ENCODE results near the gene GTF2A1L. TPM values are rescaled to one million over a fixed set of nuclear protein-coding genes. Genes with fewer than 3 reads are reported as not detected.

Gene GTF2A1L
- total RNA-seq, 1 donor from 2014 or later: not detected

GRCh38 chr2:48633143-48633542, 15.5 kb downstream of the GTF2A1L start:
- no peaks in the 10 kb centered on the region for H3K4me1 ChIP-seq
- no peak for TF ChIP-seq CTCF (IDR thresholded peaks at IDR 0.05)
- ATAC-seq: no peak
- H3K27me3 ChIP-seq: no peaks in the 10 kb centered on the region
- DNase-seq: no peak
- H3K36me3 ChIP-seq: no peaks in the 10 kb centered on the region
- H3K9me3 ChIP-seq: no peaks in the 10 kb centered on the region
- no peak overlapping the region for H3K4me3 ChIP-seq
- H3K27ac ChIP-seq: no peak overlapping the region
- intact Hi-C loops (cut with DNase I): no loop called here

- Histone ChIP-seq H3K27ac (no peak overlapping the region), H3K27me3 (no peaks in the 10 kb centered on the region), H3K4me3 (no peak overlapping the region), H3K9me3 (no peaks in the 10 kb centered on the region), H3K36me3 (no peaks in the 10 kb centered on the region), H3K4me1 (no peaks in the 10 kb centered on the region)
- DNase-seq (no peak), ATAC-seq (no peak)
- no peak for TF ChIP-seq CTCF (IDR thresholded peaks at IDR 0.05)
- intact Hi-C loops (cut with DNase I): no loop called here
These were observed 18.1 kb downstream of the GTF2A1L start for GRCh38 chr2:48635786-48636185.

GRCh38 chr2:48638261-48638660, 20.6 kb downstream of the GTF2A1L start:
- Histone ChIP-seq H3K9me3 (no peaks in the 10 kb centered on the region), H3K4me3 (no peak overlapping the region), H3K27me3 (no peaks in the 10 kb centered on the region), H3K4me1 (no peaks in the 10 kb centered on the region), H3K27ac (no peak overlapping the region), H3K36me3 (no peaks in the 10 kb centered on the region)
- intact Hi-C loops (cut with DNase I): no loop called here
- DNase-seq: no peak
- TF ChIP-seq CTCF (IDR thresholded peaks at IDR 0.05): no peak
- no peak for ATAC-seq

- Histone ChIP-seq H3K4me3 (no peak overlapping the region), H3K4me1 (no peaks in the 10 kb centered on the region), H3K27ac (no peak overlapping the region), H3K36me3 (no peaks in the 10 kb centered on the region), H3K27me3 (no peaks in the 10 kb centered on the region), H3K9me3 (no peaks in the 10 kb centered on the region)
- intact Hi-C loops (cut with DNase I): no loop called here
- ATAC-seq (no peak), DNase-seq (no peak)
- TF ChIP-seq CTCF (IDR thresholded peaks at IDR 0.05): no peak
These were observed 33.6 kb downstream of the GTF2A1L start for GRCh38 chr2:48651158-48651790.

- Histone ChIP-seq H3K36me3 (no peaks in the 10 kb centered on the region), H3K4me3 (no peak overlapping the region), H3K4me1 (no peaks in the 10 kb centered on the region), H3K9me3 (no peaks in the 10 kb centered on the region), H3K27me3 (no peaks in the 10 kb centered on the region), H3K27ac (no peak overlapping the region)
- intact Hi-C loops (cut with DNase I): no loop called here
- DNase-seq (no peak), ATAC-seq (no peak)
- TF ChIP-seq CTCF (IDR thresholded peaks at IDR 0.05): no peak
These were observed 51.3 kb downstream of the GTF2A1L start for GRCh38 chr2:48668992-48669391.

GRCh38 chr2:48673581-48673980, 55.9 kb downstream of the GTF2A1L start:
- Histone ChIP-seq H3K4me1 (no peaks in the 10 kb centered on the region), H3K9me3 (no peaks in the 10 kb centered on the region), H3K36me3 (no peaks in the 10 kb centered on the region), H3K27me3 (no peaks in the 10 kb centered on the region), H3K27ac (no peak overlapping the region), H3K4me3 (no peak overlapping the region)
- TF ChIP-seq CTCF (IDR thresholded peaks at IDR 0.05): no peak
- DNase-seq (no peak), ATAC-seq (no peak)
- intact Hi-C loops (cut with DNase I): no loop called here
